ENCODE data around the gene CMC1.

CMC1 gene

DNA sequence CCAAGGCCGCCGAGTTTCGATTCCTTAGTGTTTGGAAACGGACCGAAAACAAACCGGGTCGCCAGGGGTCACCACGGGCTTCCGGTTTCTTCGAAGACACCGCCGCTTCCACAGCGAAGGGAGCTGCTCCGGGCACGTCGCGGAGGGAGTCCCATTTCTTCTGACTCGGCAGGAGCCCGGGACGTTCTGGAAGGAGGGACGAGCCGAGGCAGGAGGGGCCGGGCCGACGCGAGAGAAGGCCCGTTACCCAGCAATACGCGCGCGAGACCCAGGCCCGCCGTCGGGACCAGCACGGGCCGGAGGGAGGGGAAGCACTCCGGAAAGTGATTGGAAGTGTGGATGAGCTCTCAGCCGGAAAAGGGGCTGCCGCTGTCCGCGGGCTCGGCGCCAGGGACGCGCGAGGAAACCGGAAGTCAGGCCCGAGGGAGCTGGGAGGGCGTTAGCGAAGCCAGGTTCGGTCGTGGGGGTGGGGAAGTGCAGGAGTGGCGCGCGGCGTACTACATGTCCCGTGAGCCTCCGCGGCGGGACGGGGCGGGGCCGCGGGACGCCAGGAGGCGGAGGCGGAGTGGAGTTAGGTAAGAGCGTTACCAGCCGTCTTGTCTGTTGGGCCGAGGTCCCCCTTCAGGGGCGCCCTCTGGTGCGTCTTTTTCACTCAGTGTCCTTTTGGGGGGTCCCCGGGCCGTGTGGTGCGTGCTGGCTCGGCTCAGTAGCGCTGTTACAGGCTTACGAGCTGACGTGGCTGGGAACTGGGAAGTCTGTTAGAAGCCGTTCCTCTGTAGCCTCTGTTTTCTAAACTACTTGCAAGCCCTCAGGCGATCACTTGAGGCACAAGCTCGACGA lies 107.4 kb downstream of the CMC1 start, which contains the start of the genes AZI2 and ZCWPW2:
Gene AZI2, minus strand, starts transcription at position 196 of the 840 bp plus-strand sequence. CDS start 8,207 bp downstream, outside the sequence.
Gene ZCWPW2, plus strand, starts transcription at position 93 of the 840 bp plus-strand sequence. CDS start 64,348 bp downstream, outside the sequence.
- Histone ChIP-seq H3K4me2 (ENCODE audit: insufficient read depth, low read length) (peak within 1 kb of the TSS; percentile 83), H3K27me3 (ENCODE audit: insufficient read depth, low read length, poor library complexity) (no peaks in the 10 kb centered on the region), H3K4me1 (ENCODE audit: insufficient read depth, low read length) (peaks cover 53% of the 10 kb centered on the region), H3K36me3 (ENCODE audit: insufficient read depth, low read length) (no peaks in the 10 kb centered on the region), H3K9ac (ENCODE audit: low read depth, low read length) (peak within 1 kb of the TSS; percentile 87), H3K27ac (ENCODE audit: low read length) (peak within 1 kb of the TSS; percentile 89), H2AFZ (ENCODE audit: low read depth, low read length) (peak within 1 kb of the TSS; percentile 87), H3K79me2 (ENCODE audit: insufficient read depth, low read length) (peaks cover 68% of the 10 kb centered on the region), H4K20me1 (ENCODE audit: insufficient read depth, low read length) (no peaks in the 10 kb centered on the region), H3K9me3 (ENCODE audit: insufficient read depth, low read length, severe bottlenecking) (no peaks in the 10 kb centered on the region), H3K4me3 (ENCODE audit: low read depth in 1 of 2, low read length in 2 of 2) (peak within 1 kb of the TSS; percentile 46 to 73)
- ATAC-seq (ENCODE audit: insufficient read depth, low read depth): peak; percentile 86
- DNase-seq: peak; percentile 94
- TF ChIP-seq, protein P1, sequence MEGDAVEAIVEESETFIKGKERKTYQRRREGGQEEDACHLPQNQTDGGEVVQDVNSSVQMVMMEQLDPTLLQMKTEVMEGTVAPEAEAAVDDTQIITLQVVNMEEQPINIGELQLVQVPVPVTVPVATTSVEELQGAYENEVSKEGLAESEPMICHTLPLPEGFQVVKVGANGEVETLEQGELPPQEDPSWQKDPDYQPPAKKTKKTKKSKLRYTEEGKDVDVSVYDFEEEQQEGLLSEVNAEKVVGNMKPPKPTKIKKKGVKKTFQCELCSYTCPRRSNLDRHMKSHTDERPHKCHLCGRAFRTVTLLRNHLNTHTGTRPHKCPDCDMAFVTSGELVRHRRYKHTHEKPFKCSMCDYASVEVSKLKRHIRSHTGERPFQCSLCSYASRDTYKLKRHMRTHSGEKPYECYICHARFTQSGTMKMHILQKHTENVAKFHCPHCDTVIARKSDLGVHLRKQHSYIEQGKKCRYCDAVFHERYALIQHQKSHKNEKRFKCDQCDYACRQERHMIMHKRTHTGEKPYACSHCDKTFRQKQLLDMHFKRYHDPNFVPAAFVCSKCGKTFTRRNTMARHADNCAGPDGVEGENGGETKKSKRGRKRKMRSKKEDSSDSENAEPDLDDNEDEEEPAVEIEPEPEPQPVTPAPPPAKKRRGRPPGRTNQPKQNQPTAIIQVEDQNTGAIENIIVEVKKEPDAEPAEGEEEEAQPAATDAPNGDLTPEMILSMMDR (IDR thresholded peaks at IDR 0.05; ENCODE audit: borderline replicate concordance, extremely low read depth, low read length, poor library complexity, severe bottlenecking): peak; percentile 44
- no peak for TF ChIP-seq EZH2 (IDR thresholded peaks at IDR 0.05; ENCODE audit: borderline replicate concordance, low read depth, low read length, severe bottlenecking)

DNA sequence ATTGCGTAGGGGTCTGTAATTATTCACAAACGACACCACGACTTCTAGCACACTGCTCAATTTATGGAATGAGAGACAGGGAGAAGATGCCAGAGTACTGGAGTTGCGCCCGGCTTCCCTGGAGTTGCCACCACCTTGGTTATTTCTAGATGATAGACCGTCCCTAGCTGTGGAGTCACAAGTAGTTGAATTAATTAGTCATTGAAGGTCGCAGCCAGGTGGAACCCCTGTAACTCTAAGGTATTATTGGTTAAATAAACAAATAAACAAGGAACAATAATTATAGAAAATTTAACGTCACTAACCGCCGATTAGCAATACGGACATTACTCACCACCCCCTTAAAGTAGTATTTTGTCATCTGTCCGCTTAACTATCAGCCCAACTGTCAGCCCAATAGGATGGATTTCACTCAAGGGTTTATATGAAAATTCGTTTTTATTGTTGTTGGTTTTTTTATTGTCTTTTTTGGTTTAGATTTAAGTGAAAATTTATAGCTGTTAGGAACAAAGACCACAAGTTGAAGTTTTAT lies 108.1 kb downstream of the CMC1 start:
- Histone ChIP-seq H3K9me3 (ENCODE audit: insufficient read depth, low read length, severe bottlenecking) (no peaks in the 10 kb centered on the region), H2AFZ (ENCODE audit: low read depth, low read length) (peak overlapping the region; percentile 87), H3K79me2 (ENCODE audit: insufficient read depth, low read length) (peaks cover 61% of the 10 kb centered on the region), H3K27me3 (ENCODE audit: insufficient read depth, low read length, poor library complexity) (no peaks in the 10 kb centered on the region), H3K4me3 (ENCODE audit: low read depth in 1 of 2, low read length in 2 of 2) (peak overlapping the region; percentile 46 to 73), H3K4me1 (ENCODE audit: insufficient read depth, low read length) (peaks cover 48% of the 10 kb centered on the region), H3K9ac (ENCODE audit: low read depth, low read length) (peak overlapping the region; percentile 87), H3K4me2 (ENCODE audit: insufficient read depth, low read length) (peak overlapping the region; percentile 83), H3K27ac (ENCODE audit: low read length) (peak overlapping the region; percentile 89), H4K20me1 (ENCODE audit: insufficient read depth, low read length) (no peaks in the 10 kb centered on the region), H3K36me3 (ENCODE audit: insufficient read depth, low read length) (no peaks in the 10 kb centered on the region)
- DNase-seq (no peak), ATAC-seq (ENCODE audit: insufficient read depth, low read depth) (no peak)
- no peak for TF ChIP-seq EZH2 (IDR thresholded peaks at IDR 0.05; ENCODE audit: borderline replicate concordance, low read depth, low read length, severe bottlenecking)
- TF ChIP-seq, protein P1 (IDR thresholded peaks at IDR 0.05; ENCODE audit: borderline replicate concordance, extremely low read depth, low read length, poor library complexity, severe bottlenecking): no peak
